ENCODE data around the gene ZG16B.

Gene ZG16B

DNA sequence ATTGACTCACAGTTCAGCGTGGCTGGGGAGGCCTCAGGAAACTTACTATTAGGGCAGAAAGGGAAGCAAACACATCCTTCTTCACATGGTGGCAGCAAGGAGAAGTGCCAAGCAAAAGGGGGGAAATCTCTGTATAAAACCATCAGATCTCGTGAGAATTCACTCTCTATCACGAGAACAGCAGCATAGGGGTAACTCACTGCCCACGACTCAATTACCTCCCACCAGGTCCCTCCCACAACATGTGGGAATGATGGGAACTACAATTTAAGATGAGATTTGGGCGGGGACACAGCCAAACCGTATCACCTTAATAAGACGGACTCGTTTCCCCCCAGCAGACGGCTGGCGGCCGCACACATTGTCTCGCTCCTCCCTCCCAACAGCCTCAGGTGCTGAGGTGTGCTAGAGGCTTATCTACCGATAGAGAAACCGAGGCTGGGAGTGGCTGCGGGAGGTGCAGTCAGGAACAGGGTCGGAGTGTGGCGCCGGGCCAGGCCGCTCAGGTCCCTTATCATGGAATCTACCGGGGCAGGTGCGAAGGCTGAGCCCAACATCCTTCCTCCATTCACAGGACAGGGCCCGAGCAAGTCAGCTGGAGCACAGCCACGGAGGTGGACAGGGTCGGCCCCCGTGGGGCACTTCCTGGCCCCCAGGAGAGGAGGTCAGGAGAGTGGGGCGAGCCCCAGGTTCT is 4.9 kb upstream of the ZG16B start:
- no peak for DNase-seq (ENCODE audit: low spot score)

DNA sequence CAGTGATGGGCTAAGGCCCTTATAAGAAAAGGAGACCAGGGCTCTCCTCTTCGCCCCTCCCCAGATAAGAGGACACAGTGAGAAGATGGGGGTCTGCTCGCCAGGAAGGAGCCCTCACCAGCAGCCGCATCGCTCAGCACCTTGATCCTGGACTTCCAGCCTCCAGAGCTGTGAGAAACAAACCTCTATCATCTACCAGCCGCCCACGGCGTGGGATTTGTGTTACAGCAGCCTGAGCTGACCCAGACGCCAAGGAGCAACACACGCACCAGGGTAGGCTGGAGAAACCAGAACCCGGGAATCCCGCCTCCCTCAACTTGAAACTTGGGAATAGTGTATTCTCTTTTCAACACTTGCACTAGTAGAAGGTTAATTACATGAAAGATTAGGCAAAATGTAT is 4.2 kb upstream of the ZG16B start:
- DNase-seq (ENCODE audit: low spot score) = no peak

DNA sequence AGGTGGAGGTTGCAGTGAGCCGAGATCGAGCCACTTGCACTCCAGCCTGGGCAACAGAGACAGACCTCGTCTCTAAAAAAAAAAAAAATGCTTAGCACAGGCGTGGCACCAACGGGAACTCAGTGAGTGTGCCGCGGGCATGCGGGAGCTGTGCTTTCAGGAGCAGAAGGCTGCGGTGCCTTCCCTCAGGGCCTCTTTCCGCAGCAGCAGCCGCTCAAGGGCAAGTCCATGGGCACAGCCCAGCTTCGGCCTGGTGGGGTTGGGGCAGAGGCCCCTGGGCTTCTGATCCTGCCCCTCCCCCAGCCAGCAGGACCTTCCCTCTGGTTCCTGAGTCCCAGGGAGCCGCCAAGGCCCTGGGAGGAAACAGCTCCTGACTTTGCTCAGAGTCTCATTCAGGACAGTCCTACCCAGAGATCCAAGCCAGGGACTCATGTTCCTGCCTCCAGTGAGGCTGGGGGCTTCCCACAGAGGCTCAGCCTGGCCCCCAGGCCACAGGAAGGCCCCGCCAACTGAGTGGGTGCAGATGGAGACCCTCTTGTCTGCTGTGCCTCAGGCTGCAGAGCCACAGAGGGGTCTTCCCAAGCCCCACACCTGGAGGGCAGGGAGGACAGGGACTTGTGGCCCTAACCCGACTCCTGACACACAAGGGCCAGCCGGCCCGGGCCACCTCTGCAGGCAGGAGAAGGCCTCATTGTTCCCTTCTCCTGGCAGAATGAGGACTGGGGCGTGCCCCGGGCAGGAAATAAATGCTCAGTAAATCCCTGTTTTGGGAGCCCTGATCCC is 3.3 kb upstream of the ZG16B start:
- no peak for DNase-seq (ENCODE audit: low spot score)

DNA sequence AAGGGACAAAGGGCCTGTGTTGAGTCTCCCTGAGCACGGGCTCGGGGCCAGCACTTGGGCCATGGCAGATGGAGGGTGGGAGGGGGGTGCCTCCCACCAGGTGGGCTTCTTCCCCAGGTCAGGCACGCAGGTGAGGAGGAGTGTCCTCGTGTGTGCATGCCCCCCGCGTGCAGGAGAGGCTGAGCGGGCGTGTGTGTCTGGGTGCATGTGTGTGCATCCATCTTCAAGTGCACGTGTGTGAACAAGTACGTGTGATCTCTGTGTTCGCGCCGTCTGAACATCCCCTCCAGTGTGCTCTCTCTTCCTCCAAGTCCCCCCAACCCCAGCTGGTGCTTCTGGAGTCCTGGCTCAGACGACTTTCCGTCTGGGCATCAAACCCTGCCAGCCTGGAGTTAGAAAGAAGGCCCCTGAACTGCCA is 2.7 kb upstream of the ZG16B start:
- DNase-seq (ENCODE audit: low spot score) = no peak

DNA sequence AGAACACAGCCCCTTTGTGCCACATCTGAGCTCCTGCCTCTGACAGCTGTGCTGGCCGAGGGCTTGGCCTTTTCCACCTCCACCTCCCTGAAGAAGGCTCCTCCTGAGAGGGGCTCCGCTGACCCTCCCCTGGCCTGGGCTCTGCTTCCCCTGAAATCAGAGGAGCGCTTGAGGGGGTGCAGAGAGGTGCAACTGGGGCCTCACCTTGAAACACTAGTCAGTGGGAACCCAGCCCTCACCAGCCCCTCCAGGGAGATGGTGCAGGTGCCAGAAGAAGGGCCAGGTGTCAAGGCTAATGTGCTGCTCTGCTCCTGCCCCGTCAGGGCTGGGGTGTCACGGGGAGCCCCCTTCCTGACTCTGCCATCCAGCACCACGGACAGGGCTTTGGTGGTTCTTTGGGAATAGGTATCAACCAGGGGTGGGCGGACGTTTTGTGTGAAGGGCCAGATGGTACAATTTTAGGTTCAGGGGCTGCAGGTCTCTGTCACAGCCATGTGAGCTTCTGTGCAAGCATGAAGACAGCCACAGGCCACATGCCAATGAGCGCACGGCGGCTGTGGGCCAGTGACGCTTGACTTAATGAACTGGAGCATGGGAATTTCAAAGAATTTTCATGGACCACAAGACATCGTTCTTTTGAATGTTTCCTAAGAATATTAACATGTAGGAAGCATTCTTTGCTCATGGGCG is 2.1 kb upstream of the ZG16B start:
- no peak for DNase-seq (ENCODE audit: low spot score)

DNA sequence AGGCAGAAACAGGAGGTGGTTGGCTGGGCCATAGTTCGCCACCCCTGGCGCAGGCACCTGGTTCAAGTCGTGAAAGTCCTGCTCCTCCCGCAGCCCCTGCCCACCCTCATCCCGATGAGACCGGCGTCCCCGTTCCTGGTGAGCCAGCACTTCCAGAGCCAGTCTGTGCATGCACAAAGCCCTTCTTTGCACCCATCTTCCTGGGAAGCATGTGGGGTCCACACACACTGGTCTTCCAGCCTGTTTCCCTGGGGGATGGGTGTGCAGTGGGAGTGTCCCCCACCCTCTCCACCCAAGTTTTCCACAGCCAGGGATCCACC is 1.6 kb upstream of the ZG16B start:
- no peak for DNase-seq (ENCODE audit: low spot score)

DNA sequence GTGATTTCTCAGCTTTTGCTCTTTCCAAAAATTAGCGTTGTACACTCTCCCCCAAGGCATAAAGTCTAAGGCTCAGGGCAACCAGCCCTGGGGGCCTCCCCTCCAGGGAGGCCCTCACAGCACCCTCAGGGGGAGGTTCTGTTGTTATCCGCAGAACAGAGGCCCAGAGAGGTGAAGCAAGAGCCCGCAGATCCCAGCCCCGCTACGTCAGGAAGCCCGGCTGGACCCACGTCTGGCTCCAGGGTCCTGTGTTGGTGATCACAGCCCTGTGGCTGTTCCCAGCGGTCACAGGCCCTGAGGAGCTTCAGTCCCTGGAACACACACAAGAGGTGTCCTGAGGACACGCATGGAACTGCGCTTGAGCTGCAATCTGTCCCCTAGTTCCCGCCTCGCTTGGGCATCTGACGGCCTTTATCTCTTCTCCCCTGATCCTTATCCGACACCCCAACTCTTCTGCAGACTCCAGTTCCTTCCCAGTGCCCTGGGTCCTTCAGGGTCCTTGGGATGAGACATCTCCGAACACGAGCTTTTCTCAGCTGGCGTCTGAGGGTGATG is 1.1 kb upstream of the ZG16B start:
- DNase-seq (ENCODE audit: low spot score) = no peak

DNA sequence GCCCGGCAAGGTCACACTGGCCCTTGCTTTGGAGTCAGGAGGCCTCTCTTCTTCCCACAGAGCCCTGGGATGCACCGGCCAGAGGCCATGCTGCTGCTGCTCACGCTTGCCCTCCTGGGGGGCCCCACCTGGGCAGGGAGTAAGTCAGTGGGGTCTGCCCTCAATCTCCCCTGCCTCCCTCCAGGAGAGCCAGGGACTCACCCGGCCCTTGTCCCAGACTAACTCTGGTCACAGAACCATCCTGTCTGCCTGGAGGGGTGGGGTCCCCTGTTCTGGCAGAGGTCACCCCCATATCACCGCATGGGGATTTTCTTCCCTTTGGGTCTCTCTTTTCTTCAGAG is 222 bp downstream of the ZG16B start:
- no peak for DNase-seq (ENCODE audit: low spot score)

DNA sequence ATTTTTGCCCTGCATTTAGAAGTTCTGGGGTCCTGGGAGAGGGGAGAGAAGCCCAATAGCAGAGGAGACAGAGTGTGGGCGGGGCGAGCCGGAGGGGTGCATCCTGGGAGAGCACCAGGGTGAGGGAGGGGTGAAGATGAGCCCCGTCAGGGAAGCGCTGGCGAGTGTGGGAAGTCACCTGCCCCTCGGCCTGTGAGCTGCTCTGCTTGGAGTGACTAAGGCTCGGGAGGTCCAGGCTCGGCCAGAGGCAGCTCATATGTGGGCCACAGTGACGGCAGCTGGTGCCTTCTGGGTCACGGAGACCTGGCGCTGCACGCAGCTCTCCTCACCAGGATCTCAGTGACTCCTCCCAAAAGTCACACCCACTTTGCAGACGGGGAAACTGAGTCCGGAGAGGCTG is 1.1 kb downstream of the ZG16B start:
- no peak for DNase-seq (ENCODE audit: low spot score)

DNA sequence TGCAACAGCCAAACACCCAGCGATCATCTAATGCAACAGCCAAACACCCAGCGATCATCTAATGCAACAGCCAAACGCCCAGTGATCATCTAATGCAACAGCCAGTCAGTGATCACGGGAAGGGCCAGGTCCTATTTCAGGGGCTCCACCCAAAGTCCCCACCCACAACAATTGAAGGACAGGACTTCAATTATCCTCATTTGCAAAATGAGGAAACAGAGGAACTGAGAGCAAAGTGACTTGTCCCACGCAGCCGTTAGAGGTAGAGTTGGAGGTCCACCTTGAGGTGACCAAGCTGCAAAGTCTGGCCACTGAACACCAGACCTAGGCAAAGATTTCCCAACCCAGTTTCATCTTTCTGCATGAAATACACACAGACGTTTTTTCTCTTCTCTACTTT is 3.7 kb downstream of the ZG16B start:
- DNase-seq (ENCODE audit: low spot score) = no peak

DNA sequence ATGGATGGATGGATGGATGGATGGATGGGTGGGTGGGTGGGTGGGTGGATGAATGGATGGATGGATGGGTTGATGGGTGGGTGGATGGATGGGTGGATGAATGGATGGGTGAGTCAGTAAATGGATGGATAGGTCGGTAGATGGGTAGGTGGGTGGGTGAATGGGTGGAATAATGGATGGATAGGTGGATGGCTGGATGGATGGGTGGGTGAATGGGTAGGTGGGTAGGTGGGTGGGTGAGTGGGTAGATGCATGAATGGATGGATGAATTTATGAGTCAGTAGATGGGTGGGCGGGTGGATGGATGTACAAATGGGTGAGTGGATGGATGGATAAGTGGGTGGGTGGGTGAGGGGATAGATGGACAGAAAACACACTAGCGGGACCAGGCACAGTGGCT is 4.9 kb downstream of the ZG16B start:
- no peak for DNase-seq (ENCODE audit: low spot score)

DNA sequence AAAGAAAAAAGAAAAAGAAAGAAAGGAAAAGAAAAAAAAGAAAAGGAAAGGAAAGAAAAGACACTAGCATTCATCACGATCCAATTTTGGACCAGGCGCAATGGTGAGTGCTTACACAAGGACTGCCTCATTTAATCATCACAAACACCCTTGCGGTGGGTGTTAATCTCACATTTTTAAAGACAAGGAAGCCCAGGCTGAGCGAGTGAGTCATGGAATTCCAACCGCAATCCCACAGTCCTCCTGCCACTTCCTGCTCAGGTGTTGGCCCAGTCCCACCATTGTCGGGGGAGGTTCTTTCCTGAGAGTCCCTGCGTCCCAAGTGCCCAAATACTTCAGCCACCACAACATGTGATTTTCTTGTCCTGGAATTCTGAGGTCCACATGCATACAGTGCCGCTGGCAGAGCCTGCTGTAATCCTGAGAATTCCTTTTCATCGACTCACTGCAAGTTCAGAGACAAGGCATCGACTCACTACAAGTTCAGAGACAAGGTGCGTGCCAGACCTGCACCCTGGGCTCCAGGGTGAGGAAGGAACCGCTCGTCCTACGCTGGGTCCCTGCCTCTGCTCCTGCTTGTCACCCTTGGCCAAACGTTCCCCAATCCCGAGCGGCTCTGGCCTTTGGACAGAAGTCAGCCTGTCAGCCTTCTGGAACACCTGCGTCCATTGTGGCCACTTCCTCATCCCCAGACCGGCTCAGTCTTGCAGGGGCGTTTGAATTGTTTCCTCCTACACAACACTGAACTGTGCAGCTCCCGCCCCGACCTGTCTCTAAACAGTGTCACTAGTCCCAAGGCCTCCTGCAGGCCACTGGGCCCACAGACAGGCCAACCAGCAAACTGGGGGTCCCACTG is 5.8 kb downstream of the ZG16B start:
- peak; percentile 95 for DNase-seq (ENCODE audit: low spot score)

DNA sequence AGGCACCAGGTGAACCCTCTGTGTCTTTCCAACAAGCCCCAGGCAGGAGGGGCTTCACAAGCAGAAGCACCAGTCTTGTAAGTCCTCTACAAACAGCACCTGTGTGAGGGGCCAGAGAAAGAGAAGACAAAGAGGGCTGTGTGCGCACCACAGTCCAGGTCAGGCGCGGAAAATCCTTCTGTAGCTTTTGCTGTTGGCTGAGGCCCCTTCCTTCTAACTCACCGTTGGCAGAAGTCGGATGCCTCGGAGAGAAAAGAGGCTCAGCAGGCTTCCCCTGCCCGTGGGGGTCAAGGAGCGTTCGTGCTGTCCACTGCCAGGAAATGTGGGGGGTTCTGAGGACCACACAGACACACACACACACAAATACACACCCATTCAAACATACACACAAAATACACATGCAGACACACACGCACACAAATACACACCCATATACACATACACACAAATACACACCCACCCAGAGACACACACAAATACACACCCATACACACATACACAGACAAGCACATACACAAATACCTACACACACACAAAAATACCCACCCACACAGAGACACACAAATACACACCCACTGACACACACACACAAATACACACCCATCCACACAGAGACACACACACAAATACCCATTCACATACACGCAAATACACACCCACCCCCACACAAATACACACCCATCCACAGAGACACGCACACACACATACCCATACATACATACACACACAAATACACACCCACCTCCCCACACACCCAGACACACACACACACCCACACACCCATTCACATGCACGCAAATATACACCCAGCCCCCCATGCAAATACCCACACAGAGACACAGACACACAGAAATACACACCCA is 6.8 kb downstream of the ZG16B start:
- DNase-seq (ENCODE audit: low spot score) = no peak

DNA sequence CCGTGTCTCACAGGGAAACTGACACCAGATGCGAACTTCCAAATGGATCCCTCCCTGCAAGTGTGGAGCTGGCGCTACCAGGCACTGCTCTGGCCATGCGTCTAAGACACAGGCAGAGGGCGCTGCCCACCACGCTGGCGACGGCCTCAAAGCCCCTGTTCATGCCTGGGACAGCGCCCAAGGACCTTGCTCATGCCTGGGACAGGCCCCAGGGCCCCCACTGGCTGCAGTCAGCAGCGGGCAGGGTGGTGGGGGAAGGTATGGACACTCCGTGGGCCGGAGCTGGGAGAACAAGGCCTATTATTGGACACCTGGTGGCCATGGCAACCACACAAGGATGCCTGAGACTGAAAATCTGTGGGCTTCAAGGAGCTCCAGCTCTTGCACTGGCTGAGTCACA is 8.8 kb downstream of the ZG16B start:
- DNase-seq (ENCODE audit: low spot score) = peak; percentile 70

DNA sequence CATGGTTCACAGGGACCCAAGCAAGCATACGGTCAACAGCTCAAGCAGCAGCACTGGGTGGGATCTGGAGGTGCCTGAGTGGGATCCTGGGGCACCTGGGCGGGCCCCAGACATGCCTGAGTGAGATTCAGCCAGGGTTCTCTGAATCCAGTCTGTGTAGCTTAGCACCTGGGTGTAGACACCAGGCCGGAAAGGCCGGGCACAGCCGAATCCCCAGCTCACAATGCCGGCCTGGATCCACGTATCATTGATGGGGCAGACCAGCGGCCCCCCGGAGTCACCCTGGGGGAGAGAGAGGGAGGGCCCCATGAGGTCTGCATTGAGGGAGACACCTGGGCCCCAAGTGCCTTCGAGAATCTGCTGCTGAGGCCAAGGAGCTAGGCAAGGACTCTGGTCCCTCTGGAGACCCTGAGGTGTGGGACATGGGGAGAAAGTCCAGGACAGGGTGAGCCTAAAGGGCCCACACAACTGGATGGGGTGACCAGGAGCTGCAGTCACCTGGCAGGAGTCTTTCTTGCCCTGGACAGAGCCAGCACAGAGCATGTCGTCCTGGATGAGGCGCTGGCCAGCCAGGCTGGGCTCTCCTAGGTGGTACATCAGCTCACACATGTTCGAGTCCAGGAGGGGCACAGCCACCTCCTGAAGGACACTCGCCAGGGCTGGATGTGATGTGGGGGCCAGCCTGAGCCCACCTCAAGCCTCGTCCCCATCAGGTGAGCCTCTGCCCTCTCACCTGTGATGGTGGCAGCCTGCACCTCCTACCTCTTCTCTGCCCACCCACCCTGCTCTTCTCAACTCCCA is 9.7 kb downstream of the ZG16B start:
- DNase-seq (ENCODE audit: low spot score) = no peak

DNA sequence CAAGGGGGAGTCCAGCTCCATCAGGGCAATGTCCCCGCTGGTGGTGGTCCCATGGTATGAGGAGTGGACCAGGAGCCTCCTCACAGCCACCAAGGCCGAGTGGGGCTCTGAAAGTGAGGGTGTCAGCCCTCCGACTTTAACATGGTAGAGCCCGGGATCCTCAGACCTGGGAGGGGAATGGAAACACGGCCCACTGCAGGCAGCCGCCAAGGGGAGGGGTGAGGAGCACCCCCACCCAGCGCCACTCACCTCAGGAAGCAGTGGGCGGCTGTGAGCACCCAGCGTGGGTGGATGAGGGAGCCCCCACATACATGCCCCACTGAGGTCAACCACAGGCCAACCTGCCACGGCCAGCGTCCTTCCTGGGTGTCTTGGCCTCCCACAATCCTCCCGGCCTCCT is 10.8 kb downstream of the ZG16B start:
- DNase-seq (ENCODE audit: low spot score) = no peak

DNA sequence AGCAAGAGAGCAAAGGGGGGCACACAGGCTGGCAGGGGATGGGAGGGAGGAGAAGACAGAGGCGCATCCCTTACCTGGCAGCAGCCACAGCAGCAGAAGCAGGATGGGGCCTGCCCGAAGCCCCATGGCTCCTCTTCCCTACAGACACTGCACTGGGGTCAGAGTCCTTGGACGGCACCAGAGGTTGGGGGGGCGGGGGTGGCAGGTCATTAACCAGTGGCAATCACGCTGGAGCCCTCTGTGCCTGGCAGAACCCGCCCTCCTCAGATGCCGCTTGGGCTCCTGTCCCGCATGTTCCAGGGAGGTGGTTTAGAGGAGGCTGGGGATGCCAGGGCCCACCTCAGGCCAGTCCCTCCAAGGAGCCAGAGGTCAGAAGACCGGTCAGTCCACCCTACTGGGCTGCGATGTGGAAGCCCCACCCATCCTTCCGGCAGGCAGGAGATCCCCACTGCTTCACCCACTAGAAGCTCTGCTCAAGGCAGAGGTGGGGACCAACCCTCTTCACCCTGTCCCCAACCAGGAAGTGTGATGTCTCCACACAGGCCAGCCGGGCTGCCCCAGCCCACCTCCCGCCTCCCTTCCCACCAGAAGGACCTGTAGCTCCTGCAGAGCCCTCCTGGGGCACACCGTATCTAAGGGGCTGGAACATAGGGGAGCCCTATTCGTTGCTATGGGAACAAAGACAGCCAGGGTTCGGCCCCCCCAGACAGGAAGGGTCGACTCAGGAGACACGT is 11.7 kb downstream of the ZG16B start:
- DNase-seq (ENCODE audit: low spot score) = no peak

DNA sequence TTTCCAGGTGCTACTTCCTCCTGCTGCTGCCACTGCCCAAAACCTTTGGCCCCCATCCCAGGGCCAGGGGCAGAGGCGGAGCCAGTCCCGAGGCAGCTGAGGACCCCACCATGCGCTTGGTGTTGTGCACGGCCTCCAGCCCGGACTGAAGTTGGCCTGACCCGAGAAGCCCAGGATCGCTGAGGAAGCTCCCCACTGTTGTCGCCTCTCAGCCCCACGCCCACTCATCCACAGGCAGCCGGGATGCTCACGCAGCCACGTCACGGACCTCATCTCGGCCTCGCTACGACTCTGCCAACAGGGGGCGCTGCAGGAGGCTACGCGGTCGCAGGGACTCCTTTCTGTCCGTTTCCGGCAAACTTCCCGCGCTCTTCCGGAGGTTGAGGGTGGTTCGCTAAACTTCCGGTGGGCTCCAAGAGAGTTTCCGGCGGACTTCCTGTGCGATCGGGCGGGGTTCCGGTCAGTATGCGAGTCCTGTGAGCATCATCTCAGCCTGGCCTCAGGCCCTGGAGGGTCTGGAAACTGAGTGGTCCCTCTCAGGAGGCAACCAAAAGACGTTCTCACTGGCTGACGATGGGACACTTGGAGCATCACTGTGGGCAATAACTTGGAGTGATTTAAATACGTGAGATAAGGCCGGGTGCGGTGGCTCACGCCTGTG is 12.4 kb downstream of the ZG16B start:
- no peak for DNase-seq (ENCODE audit: low spot score)

DNA sequence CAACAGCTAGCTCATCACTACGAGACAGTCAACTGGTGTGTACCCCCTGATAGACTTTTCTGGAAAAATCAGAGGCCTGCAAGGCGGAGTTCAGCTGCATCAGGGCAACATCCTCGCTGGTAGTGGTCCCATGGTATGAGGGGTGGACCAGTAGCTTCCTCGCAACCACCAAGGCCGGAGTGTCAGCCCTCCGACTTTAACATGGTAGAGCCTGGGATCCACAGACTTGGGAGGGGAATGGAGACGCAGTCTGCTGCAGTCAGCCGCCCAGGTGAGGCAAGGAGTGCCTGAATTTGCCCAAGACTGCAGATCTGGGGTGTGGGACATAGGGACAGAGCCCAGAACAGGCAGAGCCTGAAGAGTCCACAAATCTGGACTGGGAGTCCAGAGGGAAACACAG is 13.4 kb downstream of the ZG16B start:
- no peak for DNase-seq (ENCODE audit: low spot score)

All from RKO (cell line).